ENCODE measurements around the gene ATP6V1D.
"Not testable (repeated sequence)": the region's sequence is repeated elsewhere in the genome, so short reads cannot be mapped to it uniquely, and the experiment has no call there.

The ATP6V1D gene

DNA sequence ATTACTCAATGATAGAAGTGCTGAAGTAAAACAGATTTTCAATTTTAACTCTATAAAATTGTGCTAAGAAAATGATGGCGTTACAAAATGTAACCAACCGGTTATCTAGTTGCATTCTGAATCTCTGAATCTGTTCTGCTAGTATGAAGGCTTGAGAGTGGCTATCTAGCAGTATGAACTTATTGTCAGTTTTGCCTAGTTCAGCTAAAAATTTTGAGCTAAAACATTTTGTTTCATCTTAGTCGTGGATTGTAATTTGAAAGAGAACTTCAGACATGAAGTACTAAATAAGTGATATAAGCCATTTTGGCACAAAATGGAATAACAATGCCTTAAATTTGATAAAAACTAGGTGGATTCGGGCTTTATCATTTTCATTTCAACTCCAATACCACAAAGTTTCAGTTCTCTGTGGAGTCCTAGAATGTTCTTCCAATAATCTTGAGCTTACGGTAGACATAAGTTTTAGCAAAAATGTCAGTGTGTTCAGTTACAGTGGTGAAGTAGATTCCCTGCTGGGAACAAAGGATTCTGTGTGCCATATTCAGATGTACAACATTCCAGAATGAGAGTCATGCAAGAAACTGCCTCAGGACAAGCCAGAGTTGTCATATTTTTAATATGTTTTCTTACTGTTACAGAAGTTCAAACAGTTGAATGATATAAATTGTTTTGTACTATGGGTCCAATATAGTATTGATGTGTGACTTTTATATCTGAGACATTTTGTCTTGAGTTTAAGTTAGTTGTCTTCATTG, 28.1 kb downstream of the ATP6V1D start:
- H3K9ac ChIP-seq (ENCODE audit: low read depth, low read length), result no peak overlapping the region
- no peaks in the 10 kb centered on the region for H3K27me3 ChIP-seq (ENCODE audit: insufficient read depth, low read length)
- no peak overlapping the region for H3K27ac ChIP-seq (ENCODE audit: low read length)
- no peak overlapping the region for H3K4me3 ChIP-seq (ENCODE audit: low read length)
- peaks cover 53% of the 10 kb centered on the region for H3K36me3 ChIP-seq (ENCODE audit: insufficient read depth, low read depth, low read length)
- H3K4me1 ChIP-seq (ENCODE audit: insufficient read depth, low read length), result no peaks in the 10 kb centered on the region
- H3K9me3 ChIP-seq (ENCODE audit: insufficient read depth, low read depth, low read length), result no peaks in the 10 kb centered on the region

- H3K9me3 ChIP-seq (ENCODE audit: insufficient read depth, low read depth, low read length); H3K4me1 ChIP-seq (ENCODE audit: insufficient read depth, low read length); H3K4me3 ChIP-seq (ENCODE audit: low read length); H3K27me3 ChIP-seq (ENCODE audit: insufficient read depth, low read length); H3K9ac ChIP-seq (ENCODE audit: low read depth, low read length); H3K27ac ChIP-seq (ENCODE audit: low read length): not testable (repeated sequence)
- H3K36me3 ChIP-seq (ENCODE audit: insufficient read depth, low read depth, low read length), result peaks cover 43% of the 10 kb centered on the region
These were observed 29.9 kb downstream of the ATP6V1D start for GRCh38 chr14:67329666-67330065.

- Histone ChIP-seq H3K27ac (ENCODE audit: low read length) (no peak overlapping the region), H3K9ac (ENCODE audit: low read depth, low read length) (no peak overlapping the region), H3K27me3 (ENCODE audit: insufficient read depth, low read length) (no peaks in the 10 kb centered on the region), H3K4me3 (ENCODE audit: low read length) (no peak overlapping the region), H3K9me3 (ENCODE audit: insufficient read depth, low read depth, low read length) (no peaks in the 10 kb centered on the region), H3K4me1 (ENCODE audit: insufficient read depth, low read length) (no peaks in the 10 kb centered on the region), H3K36me3 (ENCODE audit: insufficient read depth, low read depth, low read length) (peaks cover 23% of the 10 kb centered on the region)
These were observed 40.5 kb downstream of the ATP6V1D start for GRCh38 chr14:67319142-67319541.

- no peak overlapping the region for H3K27ac ChIP-seq (ENCODE audit: low read length)
- H3K9ac ChIP-seq (ENCODE audit: low read depth, low read length), result no peak overlapping the region
- no peak overlapping the region for H3K4me3 ChIP-seq (ENCODE audit: low read length)
- H3K27me3 ChIP-seq (ENCODE audit: insufficient read depth, low read length), result no peaks in the 10 kb centered on the region
- no peaks in the 10 kb centered on the region for H3K4me1 ChIP-seq (ENCODE audit: insufficient read depth, low read length)
- H3K36me3 ChIP-seq (ENCODE audit: insufficient read depth, low read depth, low read length), result peaks cover 26% of the 10 kb centered on the region
- no peaks in the 10 kb centered on the region for H3K9me3 ChIP-seq (ENCODE audit: insufficient read depth, low read depth, low read length)
These were observed 41.8 kb downstream of the ATP6V1D start for GRCh38 chr14:67317822-67318221.

GRCh38 chr14:67313153-67313552, 46.5 kb downstream of the ATP6V1D start:
- Histone ChIP-seq H3K4me1 (ENCODE audit: insufficient read depth, low read length) (no peaks in the 10 kb centered on the region), H3K36me3 (ENCODE audit: insufficient read depth, low read depth, low read length) (peaks cover 11% of the 10 kb centered on the region), H3K9ac (ENCODE audit: low read depth, low read length) (no peak overlapping the region), H3K9me3 (ENCODE audit: insufficient read depth, low read depth, low read length) (no peaks in the 10 kb centered on the region), H3K27ac (ENCODE audit: low read length) (no peak overlapping the region), H3K27me3 (ENCODE audit: insufficient read depth, low read length) (no peaks in the 10 kb centered on the region), H3K4me3 (ENCODE audit: low read length) (no peak overlapping the region)

GRCh38 chr14:67311868-67312267, 47.7 kb downstream of the ATP6V1D start:
- H3K36me3 ChIP-seq (ENCODE audit: insufficient read depth, low read depth, low read length), result peaks cover 11% of the 10 kb centered on the region
- no peaks in the 10 kb centered on the region for H3K4me1 ChIP-seq (ENCODE audit: insufficient read depth, low read length)

More at GRCh38 chr14:67311868-67312267, 47.7 kb downstream of the ATP6V1D start:
- Histone ChIP-seq H3K9me3 (ENCODE audit: insufficient read depth, low read depth, low read length) (no peaks in the 10 kb centered on the region), H3K4me3 (ENCODE audit: low read length) (no peak overlapping the region), H3K9ac (ENCODE audit: low read depth, low read length) (no peak overlapping the region), H3K27ac (ENCODE audit: low read length) (no peak overlapping the region), H3K27me3 (ENCODE audit: insufficient read depth, low read length) (no peaks in the 10 kb centered on the region)

Measured in iPS-20b (cell line).